Raji (cell line): ENCODE results near the gene SFTPA1.

Source experiments
- POLR2A ChIP-seq: IDR thresholded peaks from 2 replicates; pipeline ENCODE4 v1.6.1; 2011; ENCODE audit warnings: low read depth, low read length, control low read depth; ENCODE audit not compliant: insufficient read depth

SFTPA1 gene

GRCh38 chr10:79605308-79605707 is 5.4 kb upstream of the SFTPA1 start:
- TF ChIP-seq POLR2A: no peak

- TF ChIP-seq POLR2A: no peak
These were observed 2.0 kb upstream of the SFTPA1 start for GRCh38 chr10:79608505-79609375.

DNA sequence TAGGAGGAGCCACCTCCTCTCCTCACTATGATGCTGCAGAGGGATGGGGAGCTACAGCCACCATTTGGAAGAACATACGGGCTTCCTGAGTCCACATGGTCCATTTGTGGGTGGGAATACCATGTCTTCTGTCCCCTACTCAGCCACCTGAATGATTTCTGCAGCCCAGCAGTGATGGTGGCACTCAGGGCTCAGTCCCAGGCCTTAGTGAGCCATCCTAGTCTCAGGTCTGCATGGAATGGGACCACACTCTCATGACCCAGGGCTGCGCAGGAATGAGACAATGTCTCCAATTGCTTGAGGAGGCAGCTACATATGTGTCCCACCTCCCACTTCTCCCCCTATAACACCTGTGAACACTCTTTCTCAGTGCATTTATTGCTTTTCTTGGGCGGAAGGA is 4.8 kb downstream of the SFTPA1 start:
- TF ChIP-seq POLR2A: no peak

GRCh38 chr10:79616164-79616563 is 5.4 kb downstream of the SFTPA1 start:
- TF ChIP-seq POLR2A: no peak

- no peak for TF ChIP-seq POLR2A
These were observed 16.3 kb downstream of the SFTPA1 start for GRCh38 chr10:79627075-79627474.

DNA sequence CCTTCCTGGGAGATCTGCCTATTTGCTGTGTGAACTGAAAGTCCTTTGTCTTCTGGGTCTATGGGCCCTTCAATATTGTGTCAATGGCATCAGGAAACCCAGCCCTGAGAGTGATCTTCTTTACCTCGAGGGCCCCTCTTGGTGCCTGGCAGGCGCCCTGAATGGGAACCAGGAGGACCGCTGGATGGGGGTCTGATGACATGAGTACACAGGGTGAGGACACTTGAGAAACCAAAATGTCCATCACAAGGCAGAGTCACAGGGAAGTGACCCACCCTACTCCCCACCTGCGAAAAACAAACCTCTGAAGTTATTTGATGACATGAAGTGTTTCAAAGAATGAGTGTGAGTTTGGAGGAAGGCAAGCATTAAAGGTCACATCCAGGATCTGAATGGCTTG is 17.3 kb downstream of the SFTPA1 start:
- TF ChIP-seq POLR2A: no peak

DNA sequence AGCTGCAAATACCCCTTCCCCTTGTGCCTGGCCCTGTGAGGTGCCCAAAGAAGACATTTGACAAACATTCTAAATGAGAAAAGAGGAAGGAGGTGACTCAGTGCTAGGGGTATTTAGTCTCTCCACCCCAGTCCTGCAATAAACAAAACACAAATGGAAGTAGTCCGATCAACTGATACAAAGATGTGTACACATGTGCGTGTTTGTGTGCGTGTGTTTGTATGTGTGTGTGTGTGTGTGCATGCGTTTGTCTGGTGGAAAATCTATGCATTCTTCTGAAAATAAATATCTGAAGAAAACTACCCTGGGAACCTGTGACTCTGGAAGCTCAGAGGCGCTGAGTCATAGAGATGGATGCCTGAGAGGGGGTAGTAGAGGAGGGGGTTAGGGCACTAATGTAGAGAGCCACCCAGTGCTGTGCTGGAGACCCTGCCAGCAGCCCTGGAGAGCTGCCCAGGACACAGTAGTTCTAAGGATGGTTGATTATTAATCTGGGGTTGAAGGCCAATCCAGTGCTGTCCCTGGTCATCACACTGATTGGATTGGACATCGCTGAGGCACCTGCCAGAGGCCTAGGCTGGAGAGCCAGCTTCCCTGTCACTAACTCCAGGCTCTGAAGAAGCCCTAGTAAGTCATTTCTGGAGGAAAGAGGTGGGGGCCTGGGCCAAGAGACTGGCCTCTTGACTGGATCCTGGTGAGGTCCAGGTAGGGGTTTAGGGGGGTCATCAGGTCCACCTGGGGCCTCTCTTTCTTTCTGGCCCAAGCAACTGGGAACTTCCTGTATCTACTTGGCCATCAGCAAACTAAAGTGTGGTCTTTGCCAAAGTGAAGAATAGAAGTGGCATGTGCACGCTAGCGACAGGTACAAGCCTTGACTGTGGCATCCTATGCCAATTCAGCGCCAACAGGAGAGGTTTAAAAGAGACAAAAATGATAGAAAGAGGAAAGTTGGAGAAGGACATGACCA is 18.5 kb downstream of the SFTPA1 start:
- no peak for TF ChIP-seq POLR2A

DNA sequence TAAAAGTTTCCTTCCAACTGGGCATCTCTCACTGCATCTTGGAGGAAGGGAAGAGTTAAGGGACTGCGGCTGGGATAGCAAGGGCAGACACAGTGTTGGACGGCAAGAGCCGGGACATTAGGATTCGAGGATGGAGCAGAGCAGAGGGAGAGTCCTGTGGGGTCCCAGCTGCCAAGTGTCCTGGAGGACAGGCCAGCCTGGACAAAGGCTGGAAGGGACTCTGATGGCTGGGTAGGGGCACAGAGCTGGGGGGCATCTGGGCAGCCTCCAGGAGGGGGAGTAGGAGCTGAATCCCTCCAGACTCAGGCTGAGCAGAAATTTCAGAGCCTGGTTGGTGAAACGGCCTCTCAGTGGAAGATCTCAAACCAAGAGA is 19.2 kb downstream of the SFTPA1 start:
- TF ChIP-seq POLR2A: no peak

GRCh38 chr10:79638318-79638717 is 27.6 kb downstream of the SFTPA1 start:
- no peak for TF ChIP-seq POLR2A
